Measurements from ENCODE around the gene ZNRF1.

GRCh38 chr16:75071621-75072020 is 72.8 kb downstream of the ZNRF1 start:
- no peak for TF ChIP-seq EP300 (IDR thresholded peaks at IDR 0.05)
- TF ChIP-seq, protein P1, sequence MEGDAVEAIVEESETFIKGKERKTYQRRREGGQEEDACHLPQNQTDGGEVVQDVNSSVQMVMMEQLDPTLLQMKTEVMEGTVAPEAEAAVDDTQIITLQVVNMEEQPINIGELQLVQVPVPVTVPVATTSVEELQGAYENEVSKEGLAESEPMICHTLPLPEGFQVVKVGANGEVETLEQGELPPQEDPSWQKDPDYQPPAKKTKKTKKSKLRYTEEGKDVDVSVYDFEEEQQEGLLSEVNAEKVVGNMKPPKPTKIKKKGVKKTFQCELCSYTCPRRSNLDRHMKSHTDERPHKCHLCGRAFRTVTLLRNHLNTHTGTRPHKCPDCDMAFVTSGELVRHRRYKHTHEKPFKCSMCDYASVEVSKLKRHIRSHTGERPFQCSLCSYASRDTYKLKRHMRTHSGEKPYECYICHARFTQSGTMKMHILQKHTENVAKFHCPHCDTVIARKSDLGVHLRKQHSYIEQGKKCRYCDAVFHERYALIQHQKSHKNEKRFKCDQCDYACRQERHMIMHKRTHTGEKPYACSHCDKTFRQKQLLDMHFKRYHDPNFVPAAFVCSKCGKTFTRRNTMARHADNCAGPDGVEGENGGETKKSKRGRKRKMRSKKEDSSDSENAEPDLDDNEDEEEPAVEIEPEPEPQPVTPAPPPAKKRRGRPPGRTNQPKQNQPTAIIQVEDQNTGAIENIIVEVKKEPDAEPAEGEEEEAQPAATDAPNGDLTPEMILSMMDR (IDR thresholded peaks at IDR 0.05), result no peak
- TF ChIP-seq POLR2A (IDR thresholded peaks at IDR 0.05), result no peak
